ENCODE measurements around the gene ALG5. TPM values are rescaled to one million over a fixed set of nuclear protein-coding genes. Genes with fewer than 3 reads are reported as not detected.

ALG5 gene
- polyA plus RNA-seq, 1 of the 3 experiments (the other 2 are of a cell fraction): 24.2 TPM

GRCh38 chr13:36975172-36975571 is 24.0 kb downstream of the ALG5 start:
- 87% methylated on average over 1 of the region's 1 CpG for WGBS (ENCODE audit: low lambda C conversion rate)
- CTCF ChIA-PET: interaction anchor here (1.4 kb wide), 1 partner anchor 117 kb away, joined by 4 read pairs; no protein-coding TSS in a partner anchor
- peaks cover 28 to 83% of the 10 kb centered on the region in 2 experiments for H3K36me3 ChIP-seq (replicated peaks in 1 of 2; ENCODE audit: control insufficient read depth in 1 of 2, insufficient read depth in 2 of 2, low read length in 1 of 2)

More at GRCh38 chr13:36975172-36975571, 24.0 kb downstream of the ALG5 start:
- Histone ChIP-seq H3K4me3 (ENCODE audit: low read depth in 2 of 2, low read length in 1 of 2) (no peak overlapping the region), H3K27ac (ENCODE audit: low read depth in 2 of 2, low read length in 1 of 2) (no peak overlapping the region), H4K20me1 (ENCODE audit: insufficient read depth) (no peaks in the 10 kb centered on the region), H3K4me1 (ENCODE audit: control insufficient read depth in 1 of 2, insufficient read depth in 2 of 2, low read depth in 1 of 2, low read length in 1 of 2) (peaks cover 0 to 4% of the 10 kb centered on the region in 2 experiments; a peak in 1 of 4 replicates), H3K4me2 (no peak overlapping the region), H3K9me3 (no peaks in the 10 kb centered on the region; the same call in 1 of the 2 replicates), H3F3A (replicated peaks; ENCODE audit: insufficient read depth) (peaks cover 7% of the 10 kb centered on the region), H2AFZ (ENCODE audit: low read depth) (no peak overlapping the region), H3K9me2 (no peaks in the 10 kb centered on the region), H3K79me2 (ENCODE audit: insufficient read depth) (peaks cover under 1% of the 10 kb centered on the region; the same call in 1 of the 2 replicates), H3K27me3 (ENCODE audit: insufficient read depth) (no peaks in the 10 kb centered on the region), H3K9ac (no peak overlapping the region)
- POLR2A ChIA-PET: no interaction called here
- DNase-seq: no peak
- no peak for TF ChIP-seq USF1 (IDR thresholded peaks at IDR 0.05; ENCODE audit: borderline replicate concordance, low read depth)
- TF ChIP-seq RFX5 (IDR thresholded peaks at IDR 0.05; ENCODE audit: low read length): no peak
- no peak for TF ChIP-seq TAF1 (IDR thresholded peaks at IDR 0.05; ENCODE audit: borderline replicate concordance, low read depth, low read length)
- no peak for TF ChIP-seq RAD21 (IDR thresholded peaks at IDR 0.05; ENCODE audit: low read length)
- no peak for TF ChIP-seq SMC3 (IDR thresholded peaks at IDR 0.05; ENCODE audit: low read depth, low read length)
- TF ChIP-seq PBX3 (IDR thresholded peaks at IDR 0.05): no peak
- no peak for TF ChIP-seq MXI1 (IDR thresholded peaks at IDR 0.05; ENCODE audit: low read depth, low read length)
- TF ChIP-seq CTCF (IDR thresholded peaks at IDR 0.05): no peak
- TF ChIP-seq MEF2A (IDR thresholded peaks at IDR 0.05; ENCODE audit: borderline replicate concordance, low read depth): no peak

Data from SK-N-SH (cell line).